Measurements from ENCODE around the gene MAST2.
"Not testable (repeated sequence)": the region's sequence is repeated elsewhere in the genome, so short reads cannot be mapped to it uniquely, and the experiment has no call there.

The MAST2 gene

GRCh38 chr1:45814776-45815175 lies 11.4 kb downstream of the MAST2 start:
- no peak for DNase-seq (ENCODE audit: low spot score)

- no peak for DNase-seq (ENCODE audit: low spot score)
These were observed 12.5 kb downstream of the MAST2 start for GRCh38 chr1:45815667-45816458.

- no peak for DNase-seq (ENCODE audit: low spot score)
These were observed 16.8 kb downstream of the MAST2 start for GRCh38 chr1:45820173-45820572.

- no peak for DNase-seq (ENCODE audit: low spot score)
These were observed 17.4 kb downstream of the MAST2 start for GRCh38 chr1:45820788-45821187.

GRCh38 chr1:45822644-45823043 lies 19.2 kb downstream of the MAST2 start:
- DNase-seq (ENCODE audit: low spot score): no peak

- no peak for DNase-seq (ENCODE audit: low spot score)
These were observed 21.2 kb downstream of the MAST2 start for GRCh38 chr1:45824607-45825006.

- DNase-seq (ENCODE audit: low spot score): no peak
These were observed 23.8 kb downstream of the MAST2 start for GRCh38 chr1:45827256-45827655.

GRCh38 chr1:45828841-45829240 lies 25.4 kb downstream of the MAST2 start:
- DNase-seq (ENCODE audit: low spot score): no peak

GRCh38 chr1:45833361-45833760 lies 29.9 kb downstream of the MAST2 start:
- no peak for DNase-seq (ENCODE audit: low spot score)

- no peak for DNase-seq (ENCODE audit: low spot score)
These were observed 31.3 kb downstream of the MAST2 start for GRCh38 chr1:45834689-45835088.

- DNase-seq (ENCODE audit: low spot score): no peak
These were observed 33.0 kb downstream of the MAST2 start for GRCh38 chr1:45836451-45836850.

- DNase-seq (ENCODE audit: low spot score): not testable (repeated sequence)
These were observed 33.4 kb downstream of the MAST2 start for GRCh38 chr1:45836861-45837260.

- DNase-seq (ENCODE audit: low spot score): not testable (repeated sequence)
These were observed 34.9 kb downstream of the MAST2 start for GRCh38 chr1:45838322-45838721.

- DNase-seq (ENCODE audit: low spot score): no peak
These were observed 37.3 kb downstream of the MAST2 start for GRCh38 chr1:45840704-45841103.

GRCh38 chr1:45842786-45843185 lies 39.4 kb downstream of the MAST2 start:
- DNase-seq (ENCODE audit: low spot score): no peak

- no peak for DNase-seq (ENCODE audit: low spot score)
These were observed 40.1 kb downstream of the MAST2 start for GRCh38 chr1:45843474-45843905.

- not testable (repeated sequence) for DNase-seq (ENCODE audit: low spot score)
These were observed 40.6 kb downstream of the MAST2 start for GRCh38 chr1:45844000-45844399.

GRCh38 chr1:45846931-45847330 lies 43.5 kb downstream of the MAST2 start:
- no peak for DNase-seq (ENCODE audit: low spot score)

- no peak for DNase-seq (ENCODE audit: low spot score)
These were observed 44.7 kb downstream of the MAST2 start for GRCh38 chr1:45848097-45848496.

- no peak for DNase-seq (ENCODE audit: low spot score)
These were observed 45.3 kb downstream of the MAST2 start for GRCh38 chr1:45848714-45849113.

- no peak for DNase-seq (ENCODE audit: low spot score)
These were observed 46.6 kb downstream of the MAST2 start for GRCh38 chr1:45850017-45850416.

- no peak for DNase-seq (ENCODE audit: low spot score)
These were observed 51.3 kb downstream of the MAST2 start for GRCh38 chr1:45854724-45855123.

- DNase-seq (ENCODE audit: low spot score): no peak
These were observed 53.8 kb downstream of the MAST2 start for GRCh38 chr1:45857101-45857700.

All from HuH-7 (cell line).